Activated gamma-delta T cell treated with anti-CD3 and anti-CD28 coated beads, Interleukin-2, amount 50 U/mL, for 16 hours (primary cell): Measurements from ENCODE around the gene BTBD9.

Experiments used
- DNase-seq: peaks from one replicate; pipeline ENCODE4 v3.0.0-alpha.2; 2020; ENCODE audit warnings: low read depth

Gene BTBD9

DNA sequence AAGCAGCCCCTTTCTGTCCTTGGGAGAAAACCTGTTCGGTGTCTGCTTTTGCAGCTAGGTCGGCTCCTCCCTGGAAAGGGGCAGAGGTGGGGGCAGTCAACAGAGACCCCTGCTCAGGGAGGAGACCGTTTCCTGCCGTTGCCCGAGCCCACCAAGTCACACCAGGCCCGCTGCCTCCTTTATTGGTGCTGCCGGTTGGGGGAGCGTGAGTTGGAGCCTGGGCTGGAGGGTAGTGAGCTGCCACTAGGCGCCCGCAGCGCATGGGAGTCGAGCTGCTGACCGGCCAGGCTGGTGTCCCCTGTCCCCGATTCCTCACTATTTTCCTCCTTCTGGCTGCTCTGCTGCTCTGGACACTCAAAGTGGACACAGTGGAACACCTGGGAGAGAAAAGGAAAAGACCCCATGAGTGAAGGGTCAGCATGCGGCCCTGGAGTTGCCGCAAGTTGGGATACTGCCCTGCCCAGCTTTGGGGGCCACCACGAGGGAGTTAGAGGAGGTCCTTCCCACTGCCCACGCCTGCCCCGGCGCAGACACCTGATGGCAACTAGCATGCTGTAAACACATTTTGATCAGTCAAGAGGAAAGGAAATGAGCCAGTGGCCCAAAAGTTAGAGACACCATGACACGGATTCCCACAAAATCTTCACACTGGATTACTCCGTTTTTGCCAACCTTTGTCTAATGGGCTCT is 464.8 kb downstream of the BTBD9 start:
- no peak for DNase-seq

DNA sequence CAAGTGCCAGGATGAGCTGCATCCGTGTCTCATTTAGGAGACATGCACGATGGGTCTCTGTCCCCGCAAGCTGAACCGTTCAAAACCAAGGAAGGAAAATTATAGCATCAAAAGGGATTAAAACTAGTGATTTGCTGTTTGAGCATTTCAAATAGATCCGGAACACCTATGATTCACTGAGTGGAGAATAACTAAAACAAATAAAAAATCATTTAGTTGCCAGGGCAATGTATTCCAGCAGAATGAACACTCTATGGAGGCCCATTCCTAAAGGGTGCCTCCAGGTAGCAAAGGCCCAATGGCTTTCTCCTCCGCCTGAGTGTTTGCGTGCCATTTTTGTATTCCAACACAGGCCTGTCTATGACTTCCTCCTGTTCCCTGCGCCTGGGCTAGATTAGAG is 465.4 kb downstream of the BTBD9 start:
- no peak for DNase-seq

GRCh38 chr6:38173909-38174308 is 465.8 kb downstream of the BTBD9 start:
- DNase-seq, result no peak

DNA sequence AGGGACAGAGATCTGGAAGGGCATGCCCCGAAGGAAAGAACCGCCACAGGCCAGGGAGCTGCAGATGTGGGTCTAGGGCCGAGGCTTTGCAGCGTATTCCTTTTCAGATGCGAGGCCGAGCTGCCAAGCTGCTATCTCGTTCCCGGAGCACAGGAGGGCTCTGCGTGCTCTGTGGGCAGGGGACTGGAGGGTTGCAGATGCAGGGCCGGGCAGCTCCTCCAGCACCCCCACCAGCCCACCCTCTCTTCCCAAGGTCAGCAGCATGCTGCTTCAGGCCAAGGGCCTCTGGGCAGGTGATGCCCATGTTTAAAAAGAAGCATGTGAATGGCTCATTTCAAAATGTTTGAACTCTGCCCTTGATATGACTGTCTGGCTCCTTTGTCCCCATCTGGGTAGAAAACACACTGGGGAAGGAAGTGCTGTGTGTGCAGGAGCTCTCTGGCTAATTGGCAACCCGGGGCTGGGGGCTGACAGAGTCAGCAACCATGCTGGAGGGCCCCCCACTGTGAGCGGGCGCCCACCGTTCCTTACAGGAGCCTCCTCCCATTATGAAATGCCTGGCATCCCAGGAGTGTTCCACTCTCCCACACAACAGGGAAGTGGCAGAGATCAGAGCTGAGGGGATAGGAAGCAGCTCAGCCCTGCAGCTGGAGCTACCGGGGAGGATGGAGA is 466.9 kb downstream of the BTBD9 start:
- DNase-seq, result no peak

DNA sequence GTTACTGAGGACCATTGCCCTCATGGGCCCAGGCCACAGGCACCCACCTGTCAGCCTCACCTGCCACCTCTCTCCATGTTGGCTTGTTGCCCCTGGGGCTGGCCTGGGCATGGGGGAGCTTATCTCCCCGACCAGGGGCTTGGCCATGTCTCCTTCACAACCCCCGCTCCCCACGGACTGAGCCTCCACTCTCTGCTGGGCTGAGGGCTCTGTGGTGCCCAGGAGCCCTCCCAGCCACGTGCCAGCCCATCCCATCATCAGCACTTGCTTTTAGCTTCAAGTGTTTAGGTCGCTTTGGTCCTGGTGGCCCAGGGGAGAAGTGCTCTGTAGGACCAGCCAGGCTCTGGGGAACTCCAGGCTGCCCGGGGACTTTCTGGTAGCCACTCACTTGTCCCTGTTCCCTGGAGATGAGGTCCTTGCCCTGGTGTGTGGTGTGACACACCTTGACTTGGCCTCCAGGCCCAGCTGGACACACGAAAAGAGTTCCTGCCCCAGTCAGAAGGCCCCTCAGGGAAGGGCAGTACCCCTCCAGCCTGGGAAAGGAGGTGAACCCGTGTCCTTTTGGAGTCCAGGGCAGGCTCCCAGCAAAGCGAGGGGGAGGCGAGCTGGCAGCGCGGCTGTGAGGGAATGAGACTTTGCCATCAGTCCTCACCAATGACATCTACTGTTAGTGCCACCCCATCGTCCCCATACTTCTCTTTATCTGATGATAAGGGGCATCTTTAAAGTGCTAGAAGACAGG is 467.6 kb downstream of the BTBD9 start:
- DNase-seq, result no peak

GRCh38 chr6:38170666-38171355 is 468.9 kb downstream of the BTBD9 start:
- no peak for DNase-seq

DNA sequence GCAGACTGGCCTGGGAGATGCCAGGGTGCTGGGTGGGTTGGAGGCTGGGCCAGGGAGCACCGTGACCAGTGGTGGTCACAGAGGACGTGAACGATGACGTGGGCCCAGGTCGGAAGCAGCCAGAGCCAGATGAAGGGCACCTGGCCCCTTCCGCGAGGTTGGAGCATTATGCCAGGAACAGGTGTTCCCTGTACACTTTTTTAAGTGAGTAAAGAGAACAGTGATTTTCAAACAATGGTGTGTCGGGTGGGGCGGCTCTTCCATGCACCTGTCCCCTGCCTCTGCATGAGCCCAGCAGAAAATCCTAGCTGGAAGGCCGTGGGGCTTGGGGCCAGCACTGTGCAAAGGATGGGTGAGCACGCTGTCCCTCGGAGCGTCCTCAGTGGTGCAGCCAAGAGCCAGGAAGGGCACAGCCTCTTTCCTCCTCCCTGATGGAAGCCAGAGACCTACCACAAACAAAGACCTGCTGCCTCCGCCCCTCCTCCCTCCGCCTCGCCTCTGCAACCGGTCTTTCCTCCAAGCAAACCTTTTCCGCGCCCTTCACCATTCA is 469.7 kb downstream of the BTBD9 start:
- no peak for DNase-seq

- no peak for DNase-seq
These were observed 470.3 kb downstream of the BTBD9 start for GRCh38 chr6:38169221-38169976.

GRCh38 chr6:38168699-38169098 is 471.0 kb downstream of the BTBD9 start:
- no peak for DNase-seq

GRCh38 chr6:38168126-38168525 is 471.6 kb downstream of the BTBD9 start:
- no peak for DNase-seq

- DNase-seq, result no peak
These were observed 472.1 kb downstream of the BTBD9 start for GRCh38 chr6:38167598-38167997.

- DNase-seq, result no peak
These were observed 473.1 kb downstream of the BTBD9 start for GRCh38 chr6:38166411-38167240.

DNA sequence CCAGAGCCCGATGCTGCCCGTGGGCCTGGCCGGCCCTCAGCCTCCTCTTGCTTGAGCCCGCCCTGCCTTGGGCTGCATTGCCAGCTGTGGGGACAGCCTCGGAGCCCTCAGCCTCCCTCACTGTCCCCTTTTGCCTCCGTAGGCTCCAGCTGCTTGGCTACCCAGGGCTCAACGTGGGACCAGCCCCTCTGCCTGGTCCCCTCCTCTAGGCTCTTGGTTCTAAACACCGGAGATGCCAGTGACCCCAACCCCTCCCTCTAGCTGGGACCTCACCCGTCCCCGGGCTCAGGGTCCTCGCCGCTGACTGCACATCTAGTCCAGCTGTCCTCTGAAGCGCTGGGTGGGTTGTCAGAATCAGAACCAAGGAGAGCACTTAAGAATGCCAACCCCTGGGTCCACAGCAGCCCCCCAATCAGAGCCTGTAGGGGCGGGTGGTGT is 475.0 kb downstream of the BTBD9 start:
- no peak for DNase-seq

DNA sequence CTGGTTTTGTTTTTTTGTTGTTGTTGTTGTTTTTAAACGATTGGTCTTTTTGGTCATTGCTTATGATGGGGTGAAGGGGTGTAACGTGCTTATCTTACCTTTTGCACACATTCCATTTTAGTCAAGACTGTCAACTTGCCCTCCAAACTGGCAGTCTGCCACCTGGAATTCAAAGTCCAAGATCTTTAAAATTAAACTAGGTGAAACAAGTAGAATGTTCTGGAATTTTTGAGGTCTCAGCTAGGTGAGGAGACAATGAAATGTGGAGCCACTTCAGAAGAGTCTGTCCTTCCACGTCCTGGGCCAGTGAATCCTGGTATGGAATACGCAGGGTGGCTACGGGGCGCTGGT is 475.6 kb downstream of the BTBD9 start:
- no peak for DNase-seq

- no peak for DNase-seq
These were observed 476.3 kb downstream of the BTBD9 start for GRCh38 chr6:38163186-38164130.

DNA sequence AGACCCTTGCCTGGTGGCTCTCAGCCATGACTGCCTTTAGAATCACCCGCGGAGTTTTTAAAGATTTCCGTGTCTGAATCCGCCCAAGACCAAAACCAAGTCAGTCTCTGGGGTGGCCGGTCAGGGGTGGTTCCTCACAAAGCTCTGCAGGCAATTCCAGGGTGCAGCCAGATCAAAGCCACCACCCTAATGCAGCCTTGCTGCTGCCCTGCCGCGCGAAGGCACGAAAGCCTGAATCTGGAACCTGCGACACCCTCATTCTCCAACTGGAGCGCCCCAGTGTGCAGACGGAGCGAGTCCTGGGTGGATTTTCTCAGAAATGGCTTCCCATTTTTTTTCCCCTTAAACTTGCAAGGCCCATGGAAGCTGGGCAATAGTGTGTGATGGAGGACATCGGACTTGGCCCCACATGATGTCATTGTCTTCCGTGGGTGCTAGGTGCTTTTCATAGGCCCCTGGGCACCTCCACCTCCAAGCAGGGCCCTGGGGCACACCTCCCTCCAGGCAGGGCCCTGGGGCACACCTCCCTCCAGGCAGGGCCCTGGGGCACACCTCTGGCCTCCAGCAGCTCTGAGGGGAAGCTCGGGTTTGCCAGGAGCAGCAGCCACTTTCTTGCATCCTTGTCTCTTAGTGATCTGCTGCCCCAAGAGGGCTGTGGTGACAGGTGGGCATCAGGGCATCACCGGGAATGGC is 477.1 kb downstream of the BTBD9 start:
- no peak for DNase-seq

DNA sequence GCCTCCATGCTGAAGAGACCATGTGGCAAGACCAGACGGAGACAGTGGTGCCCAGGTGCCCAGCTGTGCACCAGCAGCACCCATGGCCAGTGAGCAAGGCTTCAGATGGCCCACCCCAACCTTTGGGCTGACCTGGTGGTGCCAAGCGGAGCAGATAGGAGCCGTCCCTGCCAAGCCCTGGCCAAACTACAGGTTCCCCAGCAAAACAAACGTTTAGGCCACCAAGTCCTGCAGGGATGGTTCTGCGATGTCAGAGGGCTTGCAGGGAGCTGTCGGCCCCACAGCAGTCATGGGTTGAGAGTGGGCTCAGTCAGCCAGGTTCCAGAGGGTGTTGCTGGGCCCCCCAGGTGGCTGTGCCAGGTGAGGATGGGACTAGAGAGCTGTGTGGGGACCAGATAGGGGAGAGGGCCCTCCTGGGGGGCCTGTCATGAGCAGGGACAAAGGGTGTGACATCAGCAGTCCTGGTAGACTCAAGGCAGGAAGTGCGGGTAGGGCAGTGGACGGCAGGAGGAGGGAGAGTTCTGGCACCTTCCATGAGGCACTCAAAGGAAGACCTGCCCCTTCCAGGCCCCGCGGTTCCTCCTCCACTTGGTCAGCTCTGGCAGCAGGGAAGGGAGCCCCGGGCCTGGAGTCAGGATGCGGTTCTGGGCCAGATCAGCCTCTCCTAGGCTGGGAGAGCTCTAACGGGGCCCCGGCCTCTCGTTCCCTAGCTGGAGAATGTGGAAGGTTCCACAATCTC is 477.8 kb downstream of the BTBD9 start:
- DNase-seq, result no peak

DNA sequence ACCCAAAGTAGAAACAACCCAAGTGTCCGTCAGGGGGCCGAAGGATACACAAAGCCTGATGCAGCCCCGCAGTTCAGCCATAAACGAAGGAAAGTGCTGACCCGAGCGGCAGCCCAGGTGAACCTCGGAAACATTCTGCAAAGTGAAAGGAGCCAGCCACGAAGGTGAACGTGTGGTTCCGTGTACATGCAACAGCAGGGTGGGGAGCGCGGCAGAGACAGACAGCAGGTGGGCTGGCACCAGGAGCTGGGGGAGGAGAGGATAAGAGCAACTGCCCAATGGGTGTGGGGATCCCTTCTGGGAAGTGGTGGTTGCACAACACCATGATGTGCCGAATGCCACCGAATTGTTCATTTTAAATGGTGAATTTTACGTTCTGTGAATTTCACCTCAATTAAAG is 478.4 kb downstream of the BTBD9 start:
- DNase-seq, result no peak
